GM18499 (cell line): ENCODE measurements around the gene LIN7B.
"Not testable (repeated sequence)": the region's sequence is repeated elsewhere in the genome, so short reads cannot be mapped to it uniquely, and the experiment has no call there.

Source experiments
- ATAC-seq: cut with Tn5 transposase; IDR thresholded peaks from one replicate; pipeline ENCODE4 v1.9.1; 2021; ENCODE audit warnings: moderate number of reproducible peaks; ENCODE audit not compliant: insufficient read depth, unreplicated experiment

LIN7B gene

GRCh38 chr19:49113762-49114629 lies at the start of gene LIN7B:
TSS of gene LIN7B (plus strand) at chr19:49114370. CDS start at chr19:49114405, 35 bp downstream.
- no peak for ATAC-seq

DNA sequence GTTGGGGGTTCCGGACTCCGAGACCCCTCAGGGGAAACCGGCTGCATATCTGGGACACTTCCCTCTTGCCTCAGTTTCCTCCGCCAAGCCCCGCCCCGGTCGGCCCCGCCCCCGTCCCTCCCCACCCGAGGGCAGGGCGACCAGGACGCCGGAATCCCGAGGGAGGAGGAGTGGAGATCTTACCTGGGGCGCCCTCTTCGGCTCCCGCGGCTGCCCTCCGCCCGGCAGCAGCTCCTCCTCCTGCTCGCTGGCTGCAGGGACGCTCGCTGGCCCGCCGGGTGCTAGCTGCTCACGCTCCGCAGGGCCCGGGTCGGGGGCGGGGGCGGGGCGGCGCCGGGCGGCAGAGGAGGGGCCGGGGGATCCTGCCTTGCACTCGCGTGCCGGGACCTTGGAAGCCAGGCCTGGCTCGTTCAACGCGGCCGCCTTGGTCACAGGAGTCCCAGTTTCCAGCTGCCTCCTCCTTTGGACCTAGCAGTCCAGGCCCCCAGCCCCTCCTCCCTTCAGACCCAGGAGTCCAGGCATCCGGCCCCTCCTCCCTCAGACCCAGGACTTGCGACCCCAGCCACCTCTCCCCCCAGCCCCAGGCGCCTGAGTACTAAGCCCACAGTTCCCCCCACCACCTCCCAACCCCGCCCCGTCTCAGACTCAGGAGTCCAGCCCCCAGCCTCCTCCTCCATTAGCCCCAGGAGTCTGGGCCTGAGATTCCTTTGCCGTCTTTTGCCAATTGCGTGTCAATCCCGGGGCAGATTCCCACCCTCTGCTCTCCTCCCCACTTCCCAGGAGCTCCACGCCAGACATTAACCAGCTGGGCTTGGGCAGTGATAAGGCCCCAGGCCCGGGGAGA lies 49.2 kb upstream of the LIN7B start, which contains the start of gene NTF4:
Gene NTF4 (minus strand): TSS at position 51 of the 844 bp plus-strand sequence. CDS start 2,821 bp downstream, outside the sequence.
- ATAC-seq, result no peak

DNA sequence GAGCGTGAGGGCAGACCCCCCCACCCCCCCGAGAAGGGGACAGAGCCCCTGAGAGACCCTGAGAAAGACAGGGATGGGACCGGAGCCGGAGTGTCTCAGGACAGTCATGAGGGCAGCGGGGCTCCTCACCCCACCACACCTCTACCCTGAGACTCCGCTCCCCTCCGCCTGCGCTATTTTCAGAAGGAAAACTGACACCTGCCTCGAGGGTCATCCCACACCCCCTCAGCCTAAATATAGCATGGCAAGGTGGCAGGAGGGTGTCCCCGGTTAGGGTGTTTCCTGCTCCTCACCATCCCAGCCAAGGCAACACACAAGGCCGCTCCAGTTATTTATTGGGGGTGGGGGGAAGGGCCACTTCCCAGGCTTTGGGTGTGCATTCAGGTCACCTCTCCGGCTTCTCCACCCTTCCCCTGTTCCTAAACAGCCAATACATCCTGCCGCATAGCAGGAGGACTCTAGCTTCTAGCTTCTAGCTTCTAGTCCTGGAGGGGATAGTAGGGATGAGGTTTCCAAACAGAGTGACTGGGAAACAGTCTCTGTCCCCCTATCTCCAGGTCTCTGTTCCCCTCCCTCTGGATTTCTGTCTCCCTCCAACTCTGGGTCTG lies 48.2 kb upstream of the LIN7B start:
- no peak for ATAC-seq

DNA sequence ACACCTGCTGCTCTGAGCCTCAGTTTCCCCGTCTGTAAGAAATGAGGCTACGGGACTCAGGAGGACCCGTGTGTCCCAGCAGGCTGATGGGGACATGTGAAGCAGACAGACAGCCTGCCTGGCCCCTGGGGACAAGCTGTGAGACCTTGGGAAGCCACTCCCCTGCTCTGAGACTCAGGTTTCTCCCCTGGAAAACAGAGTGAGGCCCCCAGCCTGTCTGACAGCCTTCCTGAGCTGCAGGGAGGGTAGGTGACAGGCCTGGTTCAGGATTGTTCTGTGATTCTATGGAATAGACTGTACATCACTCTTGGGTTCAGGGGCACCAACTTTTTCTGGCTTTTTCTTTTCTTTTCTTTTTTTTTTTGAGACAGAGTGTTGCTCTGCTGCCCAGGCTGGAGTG lies 46.6 kb upstream of the LIN7B start:
- no peak for ATAC-seq

DNA sequence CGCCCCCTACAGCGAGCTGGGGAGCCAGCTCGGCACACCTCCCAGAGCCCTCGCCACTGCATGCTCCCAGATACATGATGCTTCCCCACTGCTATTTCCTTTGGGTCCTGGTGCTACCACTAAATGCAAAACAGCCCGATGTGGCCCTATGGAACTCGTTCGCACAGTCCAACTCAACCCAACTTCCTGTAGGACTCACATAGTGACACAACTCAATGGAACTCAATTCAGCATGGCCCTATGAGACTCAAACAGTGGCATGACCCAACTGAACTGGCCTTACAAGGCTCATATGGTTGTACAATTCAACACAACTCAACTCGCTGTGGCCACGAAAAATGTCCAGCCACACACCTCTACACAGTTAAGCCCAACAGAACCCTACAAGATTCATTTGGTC lies 45.1 kb upstream of the LIN7B start:
- no peak for ATAC-seq

DNA sequence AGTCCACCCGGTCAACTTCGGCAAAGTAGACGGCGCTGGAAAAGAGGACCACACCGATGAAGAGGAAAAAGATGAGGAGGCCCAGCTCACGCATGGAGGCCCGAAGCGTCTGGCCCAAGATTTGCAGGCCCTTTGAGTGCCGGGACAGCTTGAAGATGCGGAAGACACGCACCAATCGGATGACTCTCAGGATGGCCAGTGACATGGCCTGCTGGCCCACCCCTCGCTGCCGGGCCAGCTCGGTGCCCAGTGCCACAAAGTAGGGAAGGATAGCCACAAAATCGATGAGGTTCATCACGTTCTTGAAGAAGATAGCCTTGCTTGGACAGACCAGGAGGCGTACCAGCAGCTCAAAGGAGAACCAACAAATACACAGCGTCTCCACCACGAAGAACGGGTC lies 43.8 kb upstream of the LIN7B start:
- no peak for ATAC-seq

GRCh38 chr19:49071860-49072547 lies 42.2 kb upstream of the LIN7B start:
- ATAC-seq, result no peak

- ATAC-seq, result no peak
These were observed 40.4 kb upstream of the LIN7B start for GRCh38 chr19:49073514-49074378.

DNA sequence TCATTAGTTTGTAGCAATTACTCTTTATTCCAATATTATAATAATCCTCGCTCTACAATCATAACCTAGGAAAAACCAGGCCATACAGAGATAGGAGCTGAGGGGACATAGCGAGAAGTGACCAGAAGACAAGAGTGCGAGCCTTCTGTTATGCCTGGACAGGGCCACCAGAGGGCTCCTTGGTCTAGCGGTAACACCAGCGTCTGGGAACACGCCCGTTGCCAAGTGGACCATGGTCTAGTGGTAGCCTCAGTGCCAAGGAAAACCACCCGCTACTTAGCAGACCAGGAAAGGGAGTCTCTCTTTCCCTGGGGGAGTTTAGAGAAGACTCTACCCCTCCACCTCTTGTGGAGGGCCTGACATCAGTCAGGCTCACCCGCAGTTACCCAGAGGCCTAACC lies 39.3 kb upstream of the LIN7B start:
- ATAC-seq, result not testable (repeated sequence)

GRCh38 chr19:49080392-49080791 lies 33.8 kb upstream of the LIN7B start:
- ATAC-seq, result no peak

GRCh38 chr19:49081273-49081672 lies 32.9 kb upstream of the LIN7B start:
- no peak for ATAC-seq

DNA sequence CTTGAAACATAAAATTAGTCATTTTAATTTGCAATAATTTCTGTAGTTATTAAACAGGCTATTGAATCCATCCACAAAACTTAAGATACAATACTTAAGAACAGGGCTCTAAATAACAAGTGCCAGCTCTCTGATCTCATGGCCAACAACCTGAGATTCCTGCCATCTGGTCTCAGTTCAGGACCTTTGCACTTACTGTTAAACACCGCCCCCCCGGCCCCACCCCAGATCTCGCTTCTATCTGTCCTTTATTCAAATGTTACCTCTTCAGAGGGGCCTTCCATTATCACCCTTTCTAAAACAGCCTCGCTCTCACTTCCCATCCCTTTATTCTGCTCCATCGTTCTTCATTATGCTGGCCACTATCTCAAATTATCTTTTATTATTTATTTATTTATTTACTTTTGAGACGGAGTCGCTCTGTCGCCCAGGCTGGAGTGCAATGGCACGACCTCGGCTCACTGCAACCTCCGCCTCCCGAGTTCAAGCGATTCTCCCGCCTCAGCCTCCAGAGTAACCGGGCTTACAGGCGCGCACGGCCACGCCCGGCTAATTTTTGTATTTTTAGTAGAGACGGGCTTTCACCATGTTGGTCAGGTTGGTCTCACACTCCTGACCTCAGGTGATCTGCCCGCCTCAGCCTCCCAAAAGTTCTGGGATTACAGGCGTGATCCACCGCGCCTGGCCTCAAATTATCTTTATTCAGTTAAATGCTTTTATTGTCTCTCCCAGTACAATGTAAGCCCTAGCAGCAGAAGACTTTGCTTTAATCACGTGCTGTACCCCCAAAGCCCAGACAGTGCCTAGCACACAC lies 29.8 kb upstream of the LIN7B start:
- ATAC-seq, result no peak

DNA sequence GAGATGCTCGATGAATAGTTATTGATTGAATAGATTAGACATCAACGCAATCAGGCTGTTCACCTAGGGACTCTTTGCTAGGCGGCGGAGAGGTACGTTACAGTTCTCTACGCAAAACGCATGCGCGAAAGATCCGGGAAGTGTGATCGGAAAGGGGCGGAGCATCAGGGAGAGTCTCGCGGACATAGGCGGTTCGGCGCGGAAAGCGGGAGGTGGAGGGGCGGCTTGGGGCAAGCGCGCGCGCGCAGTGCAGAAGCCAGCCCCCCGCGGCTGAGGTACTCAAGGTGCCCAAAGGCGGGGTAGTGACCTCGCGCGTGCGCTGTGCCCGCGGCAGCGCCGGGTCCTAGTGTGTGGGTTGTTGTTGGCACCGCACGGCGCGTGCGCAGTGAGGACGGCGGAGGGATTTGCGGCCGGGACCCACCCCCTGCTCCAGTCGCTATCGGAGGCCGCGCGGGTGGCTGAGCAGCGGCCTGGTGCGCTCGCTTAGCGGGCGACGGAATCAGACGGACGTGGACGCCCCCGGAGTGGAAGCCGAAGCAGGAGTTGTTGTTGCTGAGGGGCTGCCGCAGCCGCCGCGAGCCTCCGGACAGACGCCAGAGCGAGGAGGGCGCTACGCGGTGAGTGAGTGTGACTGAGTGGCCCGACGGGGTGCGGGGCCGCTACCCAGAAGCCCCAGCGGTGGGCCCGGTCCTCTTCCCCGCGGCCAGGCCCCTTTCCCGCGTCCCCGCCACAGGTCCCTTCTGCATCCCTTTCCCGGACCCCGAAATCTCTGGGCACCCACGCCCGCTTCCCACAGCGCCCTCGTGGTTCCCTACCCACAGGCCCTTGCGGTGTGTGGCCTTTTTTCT lies 28.9 kb upstream of the LIN7B start, which contains the start of gene SNRNP70:
Gene SNRNP70 (plus strand): TSS at position 432 of the 848 bp plus-strand sequence. CDS start 964 bp downstream, outside the sequence.
- ATAC-seq, result peak; percentile 75

- ATAC-seq, result no peak
These were observed 28.3 kb upstream of the LIN7B start for GRCh38 chr19:49085868-49086232.

- no peak for ATAC-seq
These were observed 27.9 kb upstream of the LIN7B start for GRCh38 chr19:49086296-49086695.

- no peak for ATAC-seq
These were observed 22.7 kb upstream of the LIN7B start for GRCh38 chr19:49091391-49092038.

- no peak for ATAC-seq
These were observed 21.5 kb upstream of the LIN7B start for GRCh38 chr19:49092686-49093085.
